Naive thymus-derived CD4-positive, alpha-beta T cell (primary cell): Measurements from ENCODE around the gene TMEM116. TPM values are rescaled to one million over a fixed set of nuclear protein-coding genes. Genes with fewer than 3 reads are reported as not detected.
A peak's percentile ranks its signal among the peaks of the same experiment; 100 is the strongest.

Experiments used
- ATAC-seq: fragments of 150-1000 bp; cut with Tn5 transposase; 2 replicates; pipeline ENCODE4 v1.10.0; 2021; ENCODE audit warnings: mild to moderate bottlenecking, moderate library complexity
- CTCF ChIA-PET: fragments of 350-600 bp; sonication (Branson Sonifier 250); formaldehyde crosslinking; loops from one replicate; lab custom pipeline; 2021; ENCODE audit warnings: antibody characterized with exemption; lab: Charles Lee
- POLR2A ChIA-PET: fragments of 350-600 bp; sonication (Branson Sonifier 250); formaldehyde crosslinking; loops from one replicate; lab custom pipeline; 2021; ENCODE audit warnings: antibody characterized with exemption, inconsistent platforms; lab: Charles Lee
- DNase-seq, 9 donors: peaks; one replicate each; pipeline versions ENCODE4 v3.0.0 to v3.0.0-alpha.2; 2020 to 2022; ENCODE audit warnings: mixed read lengths in 1 of 9
- H3K27ac ChIP-seq: one replicate; pipeline ENCODE4 v1.7.0; 2013; ENCODE audit warnings: mild to moderate bottlenecking, low read depth, low read length, moderate library complexity
- H3K27me3 ChIP-seq, 2 donors: one replicate each; pipeline ENCODE4 v1.7.0; 2013; ENCODE audit warnings: low read length in 2 of 2, mild to moderate bottlenecking in 2 of 2, moderate library complexity in 2 of 2; ENCODE audit not compliant: control insufficient read depth in 2 of 2, insufficient read depth in 2 of 2
- H3K36me3 ChIP-seq, 3 experiments: 1 replicate in 2 of 3; 2 replicates in 1 of 3; pipeline ENCODE4 v1.7.0; 2013; ENCODE audit warnings: low read length in 3 of 3, mild to moderate bottlenecking in 3 of 3, moderate library complexity in 1 of 3; ENCODE audit not compliant: insufficient read depth in 3 of 3, control insufficient read depth in 2 of 3
- H3K4me1 ChIP-seq, 2 donors: one replicate each; pipeline ENCODE4 v1.7.0; 2013; ENCODE audit warnings: low read length in 2 of 2, mild to moderate bottlenecking in 2 of 2, moderate library complexity in 1 of 2; ENCODE audit not compliant: control insufficient read depth in 2 of 2, insufficient read depth in 2 of 2
- H3K4me3 ChIP-seq: 2 replicates; pipeline ENCODE4 v1.7.0; 2013; ENCODE audit warnings: mild to moderate bottlenecking, low read length
- H3K9me3 ChIP-seq, 3 experiments: 1 replicate in 2 of 3; 2 replicates in 1 of 3; pipeline ENCODE4 v1.7.0; 2013; ENCODE audit warnings: low read length in 3 of 3; ENCODE audit not compliant: control insufficient read depth in 2 of 3
- H3K27ac Mint-ChIP-seq, 9 donors: one replicate each; pipeline ENCODE4 v1.8.0; 2020 to 2022; ENCODE audit warnings: mixed read lengths in 9 of 9, mild to moderate bottlenecking in 8 of 9, moderate library complexity in 5 of 9, inconsistent platforms in 2 of 9
- H3K27me3 Mint-ChIP-seq, 5 donors: one replicate each; pipeline ENCODE4 v1.8.0; 2021 to 2022; ENCODE audit warnings: mixed read lengths in 5 of 5, mild to moderate bottlenecking in 1 of 5
- H3K36me3 Mint-ChIP-seq, 5 donors: one replicate each; pipeline ENCODE4 v1.8.0; 2020 to 2022; ENCODE audit warnings: mixed read lengths in 5 of 5, mild to moderate bottlenecking in 3 of 5, inconsistent platforms in 1 of 5
- H3K4me1 Mint-ChIP-seq, 7 donors: one replicate each; pipeline ENCODE4 v1.8.0; 2020 to 2022; ENCODE audit warnings: mixed read lengths in 7 of 7, mild to moderate bottlenecking in 3 of 7, inconsistent platforms in 1 of 7
- H3K4me3 Mint-ChIP-seq, 10 donors: one replicate each; pipeline ENCODE4 v1.8.0; 2020 to 2022; ENCODE audit warnings: mild to moderate bottlenecking in 10 of 10, mixed read lengths in 10 of 10, moderate library complexity in 6 of 10, inconsistent platforms in 2 of 10
- H3K9me3 Mint-ChIP-seq, 11 donors: one replicate each; pipeline ENCODE4 v1.8.0; 2020 to 2022; ENCODE audit warnings: mixed read lengths in 11 of 11, mild to moderate bottlenecking in 4 of 11, inconsistent platforms in 1 of 11, moderate library complexity in 1 of 11
- intact Hi-C, 2 donors: fragments of 100-400 bp; cut with micrococcal nuclease; formaldehyde crosslinking; loops; one replicate each; pipeline ENCODE4 v1.15.1; 2023
- polyA plus RNA-seq, 2 donors: library from polyadenylated mRNA; unstranded; fragments of 300-500 nt; fragmentation: Illumina TruSeq; gene quantifications; one replicate each; pipeline ENCODE4 v1.2.3, GENCODE V29; 2021
- total RNA-seq, 6 experiments: library from RNA in 5 of 6; stranded (reverse) in 5 of 6; gene quantifications; 1 replicate in 5 of 6; 2 replicates in 1 of 6; pipeline ENCODE4 v1.2.3 and lab custom pipeline; 2021 to 2026

Gene TMEM116
- total and polyA plus RNA-seq, 7 experiments from 2014 or later = 8.7 to 29.3 (median 20.1) TPM

DNA sequence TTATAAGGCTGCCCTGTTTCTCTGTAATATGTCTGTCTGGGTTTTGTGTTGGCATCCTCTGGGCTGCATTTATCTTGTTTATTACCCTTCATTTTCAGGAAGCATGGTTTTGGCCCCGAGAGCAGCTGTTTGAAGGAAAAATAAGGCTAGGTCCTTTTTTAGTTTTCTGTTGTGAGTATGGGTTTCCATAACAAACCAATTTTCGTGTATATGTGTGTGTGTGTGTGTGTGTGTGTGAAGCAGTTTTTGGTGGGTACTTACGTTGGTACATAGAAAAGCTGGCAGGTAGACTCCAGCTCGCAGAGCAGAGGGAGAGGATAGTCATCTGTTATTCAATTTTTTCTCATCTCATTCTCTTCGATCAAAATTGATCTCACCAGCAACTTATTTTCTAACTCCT lies 118.4 kb downstream of the TMEM116 start:
- intact Hi-C loops = no loop called here
- Histone ChIP-seq H3K27ac (no peak overlapping the region), H3K36me3 (peaks cover 0 to 53% (median 0%) of the 10 kb centered on the region in 3 experiments), H3K4me1 (no peaks in the 10 kb centered on the region), H3K27me3 (no peaks in the 10 kb centered on the region), H3K9me3 (no peaks in the 10 kb centered on the region), H3K4me3 (no peak overlapping the region)
- Mint-ChIP-seq H3K27ac (peak overlapping the region in 2 of 9 donors; percentile 50 to 87), H3K4me1 (no peaks in the 10 kb centered on the region), H3K9me3 (no peaks in the 10 kb centered on the region), H3K27me3 (no peaks in the 10 kb centered on the region), H3K4me3 (no peak overlapping the region), H3K36me3 (peaks cover 8 to 57% (median 38%) of the 10 kb centered on the region in 5 donors)
- CTCF ChIA-PET = interaction anchor here (0.6 kb wide), 1 partner anchor 54 kb away, joined by 3 read pairs; no protein-coding TSS in a partner anchor
- no peak for DNase-seq
- POLR2A ChIA-PET = no interaction called here
- ATAC-seq = no peak

GRCh38 chr12:111893287-111893686 lies 119.7 kb downstream of the TMEM116 start:
- peaks cover 3 to 65% (median 6%) of the 10 kb centered on the region in 3 experiments for H3K36me3 ChIP-seq
- intact Hi-C loops = no loop called here
- H3K36me3 Mint-ChIP-seq = peaks cover 8 to 58% (median 33%) of the 10 kb centered on the region in 5 donors

GRCh38 chr12:111887926-111888745 lies 124.8 kb downstream of the TMEM116 start:
- POLR2A ChIA-PET = interaction anchor here (0.6 to 0.8 kb wide), 2 partner anchors 219 to 339 kb away, joined by 3 to 4 read pairs; no protein-coding TSS in a partner anchor
- no peak for DNase-seq
- ATAC-seq = peak; percentile 14
- no peak overlapping the region for H3K4me3 Mint-ChIP-seq
- H3K9me3 Mint-ChIP-seq = no peaks in the 10 kb centered on the region
- intact Hi-C loops = no loop called here
- CTCF ChIA-PET = interaction anchor here (0.8 kb wide), 1 partner anchor 57 kb away, joined by 3 read pairs; no protein-coding TSS in a partner anchor
- peaks cover 12 to 75% (median 47%) of the 10 kb centered on the region in 5 donors for H3K36me3 Mint-ChIP-seq
- no peaks in the 10 kb centered on the region for H3K27me3 Mint-ChIP-seq
- no peak overlapping the region for H3K27ac Mint-ChIP-seq
- no peaks in the 10 kb centered on the region for H3K4me1 Mint-ChIP-seq
- Histone ChIP-seq H3K27me3 (no peaks in the 10 kb centered on the region), H3K27ac (no peak overlapping the region), H3K36me3 (peaks cover 14 to 94% (median 18%) of the 10 kb centered on the region in 3 experiments), H3K4me3 (no peak overlapping the region), H3K9me3 (no peaks in the 10 kb centered on the region), H3K4me1 (no peaks in the 10 kb centered on the region)

More at GRCh38 chr12:111893287-111893686, 119.7 kb downstream of the TMEM116 start:
- no peak for ATAC-seq
- Mint-ChIP-seq H3K4me3 (no peak overlapping the region), H3K27ac (no peak overlapping the region), H3K4me1 (no peaks in the 10 kb centered on the region), H3K9me3 (no peaks in the 10 kb centered on the region), H3K27me3 (no peaks in the 10 kb centered on the region)
- ChIA-PET CTCF (no interaction called here), POLR2A (no interaction called here)
- Histone ChIP-seq H3K27me3 (no peaks in the 10 kb centered on the region), H3K27ac (no peak overlapping the region), H3K4me1 (no peaks in the 10 kb centered on the region), H3K4me3 (no peak overlapping the region), H3K9me3 (no peaks in the 10 kb centered on the region)
- no peak for DNase-seq

DNA sequence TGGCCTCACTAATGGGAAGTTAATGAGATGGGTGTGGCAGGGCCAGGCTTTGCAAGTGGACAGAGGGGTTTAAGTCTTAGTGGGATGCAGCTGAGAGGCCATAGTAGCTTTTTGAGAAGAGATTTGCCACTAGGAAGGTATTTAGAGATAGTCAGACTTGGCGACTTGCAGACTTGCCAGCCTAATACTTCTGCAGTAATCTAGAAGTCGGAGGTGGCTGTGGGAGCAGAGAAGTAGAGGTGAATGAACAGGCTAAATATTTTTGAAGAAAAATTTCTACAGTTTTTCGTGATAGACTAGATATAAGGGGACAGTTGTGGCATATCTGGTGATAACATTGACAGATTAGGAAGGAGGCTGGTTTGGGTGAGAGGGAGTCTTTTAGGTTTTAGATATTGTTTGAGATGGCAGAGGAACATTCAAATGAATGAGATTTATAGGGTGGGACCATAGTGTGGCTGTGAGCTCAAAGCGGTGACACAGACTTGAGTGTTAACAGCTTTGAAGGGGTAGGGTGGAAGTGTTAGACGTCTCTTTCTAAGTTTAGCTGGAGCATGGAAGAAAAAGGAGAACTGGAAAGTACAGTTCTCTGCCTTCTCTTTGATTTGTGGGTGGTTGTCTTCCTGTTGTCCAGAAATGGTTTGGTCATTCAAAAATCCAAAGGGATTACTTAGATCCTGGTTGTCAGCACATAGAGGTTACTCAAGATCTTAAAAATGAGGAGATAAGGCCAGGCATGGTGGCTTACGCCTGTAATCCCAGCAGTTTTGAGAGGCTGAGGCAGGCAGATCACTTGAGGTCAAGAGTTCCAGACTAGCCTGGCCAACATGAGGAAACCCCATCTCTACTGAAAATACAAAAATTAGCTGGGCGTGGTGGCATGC lies 126.1 kb downstream of the TMEM116 start:
- peaks cover 14 to 96% (median 18%) of the 10 kb centered on the region in 3 experiments for H3K36me3 ChIP-seq
- CTCF ChIA-PET = no interaction called here
- ATAC-seq = no peak
- Mint-ChIP-seq H3K27ac (peak overlapping the region in 6 of 9 donors; percentile 6 to 56 (median 30)), H3K9me3 (no peaks in the 10 kb centered on the region), H3K4me3 (no peak overlapping the region), H3K27me3 (no peaks in the 10 kb centered on the region), H3K4me1 (no peaks in the 10 kb centered on the region), H3K36me3 (peaks cover 9 to 71% (median 38%) of the 10 kb centered on the region in 5 donors)
- intact Hi-C loops = no loop called here
- no peaks in the 10 kb centered on the region for H3K4me1 ChIP-seq
- H3K27me3 ChIP-seq = no peaks in the 10 kb centered on the region
- no peak for DNase-seq
- H3K4me3 ChIP-seq = no peak overlapping the region
- no peak overlapping the region for H3K27ac ChIP-seq
- H3K9me3 ChIP-seq = no peaks in the 10 kb centered on the region
- POLR2A ChIA-PET = no interaction called here

GRCh38 chr12:111881716-111882115 lies 131.2 kb downstream of the TMEM116 start:
- Mint-ChIP-seq H3K27me3 (no peaks in the 10 kb centered on the region), H3K4me3 (no peak overlapping the region), H3K4me1 (peaks cover 0 to 4% (median 0%) of the 10 kb centered on the region in 7 donors), H3K27ac (peak overlapping the region in 1 of 9 donors; percentile 38), H3K36me3 (peaks cover 10 to 70% (median 30%) of the 10 kb centered on the region in 5 donors), H3K9me3 (no peaks in the 10 kb centered on the region)
- H3K27ac ChIP-seq = no peak overlapping the region
- POLR2A ChIA-PET = no interaction called here
- intact Hi-C loops = no loop called here
- H3K9me3 ChIP-seq = no peaks in the 10 kb centered on the region
- no peak for ATAC-seq
- no peak overlapping the region for H3K4me3 ChIP-seq
- CTCF ChIA-PET = no interaction called here
- H3K36me3 ChIP-seq = peaks cover 10 to 76% (median 18%) of the 10 kb centered on the region in 3 experiments
- no peaks in the 10 kb centered on the region for H3K27me3 ChIP-seq
- no peaks in the 10 kb centered on the region for H3K4me1 ChIP-seq
- no peak for DNase-seq
